ENCODE results near the gene LRFN2. TPM values are rescaled to one million over a fixed set of nuclear protein-coding genes. Genes with fewer than 3 reads are reported as not detected.

LRFN2 gene
- total and polyA plus RNA-seq, 2 of the 8 experiments (the other 6 are each of a cell fraction or from before 2014, with no cell fraction given), result 2.3 TPM

GRCh38 chr6:40476673-40477072 lies 110.5 kb downstream of the LRFN2 start:
- no peak for DNase-seq (ENCODE audit: low read depth in 1 of 2, low spot score in 2 of 2)
- CTCF ChIA-PET (ENCODE audit: partially characterized antibody), result interaction anchor here (1.3 to 3.4 kb wide), 9 partner anchors 14 to 211 kb away, joined by 3 to 13 read pairs (median 4); partner anchors contain the start of gene LRFN2
- H3K27me3 ChIP-seq (replicated peaks in 1 of 4; ENCODE audit: control insufficient read depth in 3 of 4, extremely low read depth in 1 of 4, insufficient read depth in 3 of 4, low read length in 3 of 4), result no peaks in the 10 kb centered on the region; a peak in 4 of 7 replicates
- peak overlapping the region; percentile 65; the same call in 1 of the 2 replicates for H2BK15ac ChIP-seq (ENCODE audit: low read length)
- H2AFZ ChIP-seq (ENCODE audit: low read length), result no peak overlapping the region
- H4K20me1 ChIP-seq (replicated peaks in 1 of 2; ENCODE audit: control insufficient read depth in 1 of 2, insufficient read depth in 2 of 2, low read length in 2 of 2), result peaks cover 0 to 2% of the 10 kb centered on the region in 2 experiments
- H3K4me3 ChIP-seq (ENCODE audit: extremely low read depth in 1 of 4, insufficient read depth in 2 of 4, low read depth in 3 of 4, low read length in 4 of 4), result no peak overlapping the region
- 94% methylated on average over 6 of the region's 6 CpGs; no CpG with 5 or more reads in 1 of the 2 experiments for WGBS, 2 experiments (ENCODE audit: extremely low coverage in 1 of 2, insufficient coverage in 1 of 2, insufficient read length in 1 of 2, insufficient replicate concordance in 2 of 2, low coverage in 1 of 2, low lambda C conversion rate in 2 of 2, missing lambda C conversion rate in 1 of 2)
- no peak overlapping the region for H4K8ac ChIP-seq (ENCODE audit: extremely low read depth, insufficient read depth, low read length)
- H3K23ac ChIP-seq (ENCODE audit: insufficient read length), result no peak overlapping the region
- H3K14ac ChIP-seq (ENCODE audit: insufficient read length), result no peak overlapping the region
- 0 out of 2 replicates have a peak overlapping the region, but pooled peaks have one; percentile 8 for H2BK5ac ChIP-seq (ENCODE audit: low read depth, low read length)
- no peak overlapping the region for H2AK5ac ChIP-seq (ENCODE audit: low read depth, low read length)
- no peak overlapping the region for H3K56ac ChIP-seq (replicated peaks; ENCODE audit: insufficient read length, low read depth, low read length)
- no peak overlapping the region for H2BK20ac ChIP-seq (ENCODE audit: low read length)
- no peaks in the 10 kb centered on the region for H3K36me3 ChIP-seq (ENCODE audit: control insufficient read depth in 2 of 4, insufficient read depth in 4 of 4, low read length in 3 of 4)
- TF ChIP-seq JUND (IDR thresholded peaks at IDR 0.05; ENCODE audit: low read length), result no peak
- no peak for TF ChIP-seq FOSL1 (IDR thresholded peaks at IDR 0.05; ENCODE audit: insufficient read depth, low read depth, low read length)
- TF ChIP-seq TEAD4 (IDR thresholded peaks at IDR 0.05; ENCODE audit: low read depth, low read length), result no peak
- peak overlapping the region; percentile 80 for H3K4ac ChIP-seq (replicated peaks; ENCODE audit: insufficient read length, low read depth, low read length)
- peak overlapping the region; percentile 55; the same call in 1 of the 2 replicates for H2BK12ac ChIP-seq (ENCODE audit: low read depth, low read length)
- POLR2A ChIA-PET (ENCODE audit: partially characterized antibody), result no interaction called here
- FAIRE-seq, result no peak
- no peak overlapping the region for H2BK120ac ChIP-seq (replicated peaks; ENCODE audit: low read depth, low read length)
- H3K4me2 ChIP-seq (ENCODE audit: insufficient read depth in 1 of 2, low read depth in 2 of 2, low read length in 2 of 2), result no peak overlapping the region
- H3K4me1 ChIP-seq (replicated peaks in 1 of 4; ENCODE audit: control insufficient read depth in 3 of 4, insufficient read depth in 4 of 4, low read length in 3 of 4), result peaks cover 0 to 11% (median 10%) of the 10 kb centered on the region in 4 experiments; a peak in 6 of 7 replicates
- no peak overlapping the region for H3K18ac ChIP-seq (ENCODE audit: extremely low read depth, low read length)
- H3K23me2 ChIP-seq (ENCODE audit: low read depth, low read length), result no peaks in the 10 kb centered on the region; the same call in 1 of the 2 replicates
- H4K5ac ChIP-seq (ENCODE audit: insufficient read length, low read depth, low read length), result no peak overlapping the region
- no peak overlapping the region for H3K27ac ChIP-seq (ENCODE audit: low read depth, low read length)
- H3K79me2 ChIP-seq (ENCODE audit: control insufficient read depth in 1 of 2, insufficient read depth in 2 of 2, low read length in 2 of 2), result no peaks in the 10 kb centered on the region
- no peaks in the 10 kb centered on the region for H3K79me1 ChIP-seq (ENCODE audit: low read depth, low read length)
- no peak overlapping the region for H4K91ac ChIP-seq (replicated peaks; ENCODE audit: insufficient read length, low read length)
- H3K9me3 ChIP-seq (ENCODE audit: insufficient read depth in 2 of 2, low read depth in 1 of 2, low read length in 1 of 2), result no peaks in the 10 kb centered on the region
- no peak overlapping the region for H3K9ac ChIP-seq (replicated peaks in 1 of 4; ENCODE audit: extremely low read depth in 1 of 4, low read depth in 3 of 4, low read length in 3 of 4)

All from H1 (cell line).